ENCODE measurements around the gene CDKL1.

- TF ChIP-seq, protein P1, sequence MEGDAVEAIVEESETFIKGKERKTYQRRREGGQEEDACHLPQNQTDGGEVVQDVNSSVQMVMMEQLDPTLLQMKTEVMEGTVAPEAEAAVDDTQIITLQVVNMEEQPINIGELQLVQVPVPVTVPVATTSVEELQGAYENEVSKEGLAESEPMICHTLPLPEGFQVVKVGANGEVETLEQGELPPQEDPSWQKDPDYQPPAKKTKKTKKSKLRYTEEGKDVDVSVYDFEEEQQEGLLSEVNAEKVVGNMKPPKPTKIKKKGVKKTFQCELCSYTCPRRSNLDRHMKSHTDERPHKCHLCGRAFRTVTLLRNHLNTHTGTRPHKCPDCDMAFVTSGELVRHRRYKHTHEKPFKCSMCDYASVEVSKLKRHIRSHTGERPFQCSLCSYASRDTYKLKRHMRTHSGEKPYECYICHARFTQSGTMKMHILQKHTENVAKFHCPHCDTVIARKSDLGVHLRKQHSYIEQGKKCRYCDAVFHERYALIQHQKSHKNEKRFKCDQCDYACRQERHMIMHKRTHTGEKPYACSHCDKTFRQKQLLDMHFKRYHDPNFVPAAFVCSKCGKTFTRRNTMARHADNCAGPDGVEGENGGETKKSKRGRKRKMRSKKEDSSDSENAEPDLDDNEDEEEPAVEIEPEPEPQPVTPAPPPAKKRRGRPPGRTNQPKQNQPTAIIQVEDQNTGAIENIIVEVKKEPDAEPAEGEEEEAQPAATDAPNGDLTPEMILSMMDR (IDR thresholded peaks at IDR 0.05), result no peak
- no peak for TF ChIP-seq POLR2A (IDR thresholded peaks at IDR 0.05)
Measured at GRCh38 chr14:50394713-50395112, 2.0 kb downstream of the CDKL1 start.

Data from esophagus squamous epithelium (tissue), 4 donors.